K562 (cell line): ENCODE measurements around the gene CDH12. TPM values are rescaled to one million over a fixed set of nuclear protein-coding genes. Genes with fewer than 3 reads are reported as not detected.

Experiments
- ATAC-seq: fragments of 200-7000 bp; cut with Tn5 transposase; 3 replicates; pipeline ENCODE4 v1.9.1; 2020; ENCODE audit warnings: moderate library complexity
- BruUV-seq: library from RNA; stranded (reverse); fragments of 400-500 nt; replicated peaks from 2 replicates; lab custom pipeline; 2021; lab: Mats Ljungman, UMichigan
- CTCF ChIA-PET: fragments of 300-600 bp; formaldehyde crosslinking; extraction: SDS; loops from one replicate; lab custom pipeline; 2021; ENCODE audit warnings: low intra/inter-chr PET ratio; lab: Yijun Ruan, JAX
- POLR2A ChIA-PET: fragments of 300-600, 350-650 bp; sonication (Branson Sonifier 250); formaldehyde crosslinking; extraction: SDS; loops from one replicate; lab custom pipeline; 2021; ENCODE audit warnings: antibody characterized with exemption, inconsistent platforms; lab: Yijun Ruan, JAX
- DNase-seq, 4 experiments: peaks; one replicate each; pipeline versions ENCODE4 v3.0.0 to v3.0.0-alpha.2; 2011 to 2018; ENCODE audit warnings: low spot score in 3 of 4, mixed read lengths in 3 of 4; ENCODE audit errors: extremely low read depth in 1 of 4
- FAIRE-seq: peaks from 2 replicates; lab custom pipeline; 2011; peaks lifted over from hg19 to GRCh38; lab: Jason Lieb, UNC
- H2AFZ ChIP-seq: 2 replicates; pipeline ENCODE4 v1.6.0; 2011; ENCODE audit warnings: low read depth, low read length, control low read depth, inconsistent platforms
- H3K27ac ChIP-seq: fragments of 200-600 bp; 3 replicates; pipeline ENCODE4 v1.8.0; 2011; ENCODE audit warnings: low read depth, mild to moderate bottlenecking, control low read depth, inconsistent platforms, low read length, moderate library complexity, mixed read lengths; ENCODE audit errors: extremely low read depth
- H3K27me3 ChIP-seq, 2 experiments: fragments of 300-600 bp in 1 of 2; 2 replicates in 1 of 2; 3 replicates in 1 of 2; pipeline versions ENCODE4 v1.6.0 to v1.8.0; 2011; ENCODE audit warnings: inconsistent platforms in 2 of 2, low read length in 2 of 2, mild to moderate bottlenecking in 1 of 2, mixed read lengths in 1 of 2, moderate library complexity in 1 of 2; ENCODE audit not compliant: control insufficient read depth in 2 of 2, insufficient read depth in 2 of 2
- H3K36me3 ChIP-seq: fragments of 300-600 bp; 3 replicates; pipeline ENCODE4 v1.8.0; 2011; ENCODE audit warnings: mild to moderate bottlenecking, low read length, inconsistent platforms; ENCODE audit not compliant: control insufficient read depth, insufficient read depth
- H3K4me1 ChIP-seq, 2 experiments: fragments of 200-600 bp in 1 of 2; replicated peaks in 1 of 2; 2 replicates in 1 of 2; 3 replicates in 1 of 2; pipeline versions ENCODE4 v1.5.1 to v1.8.0; 2011; ENCODE audit warnings: inconsistent platforms in 2 of 2, low read length in 2 of 2, mild to moderate bottlenecking in 1 of 2, mixed read lengths in 1 of 2, moderate library complexity in 1 of 2; ENCODE audit not compliant: control insufficient read depth in 2 of 2, insufficient read depth in 2 of 2
- H3K4me2 ChIP-seq: 2 replicates; pipeline ENCODE4 v1.6.1; 2011; ENCODE audit warnings: low read length, control low read depth, inconsistent platforms, mixed read lengths; ENCODE audit not compliant: insufficient read depth
- H3K4me3 ChIP-seq: fragments of 200-600 bp; sonication (generic), shearing (Covaris generic); 2 replicates; pipeline ENCODE4 v1.5.1; 2016; ENCODE audit warnings: control low read depth, inconsistent platforms
- H3K79me2 ChIP-seq: fragments of 200-600 bp; 3 replicates; pipeline ENCODE4 v1.8.0; 2011; ENCODE audit warnings: low read length, inconsistent platforms; ENCODE audit not compliant: control insufficient read depth, insufficient read depth
- H3K9ac ChIP-seq, 2 experiments: 2 replicates each; pipeline versions ENCODE4 v1.6.0 to v1.6.1; 2011; ENCODE audit warnings: low read depth in 2 of 2, low read length in 2 of 2, control low read depth in 1 of 2, inconsistent platforms in 1 of 2, mild to moderate bottlenecking in 1 of 2, mixed read lengths in 1 of 2; ENCODE audit not compliant: insufficient read depth in 1 of 2
- H3K9me1 ChIP-seq: one replicate; pipeline ENCODE4 v1.6.0; 2011; ENCODE audit warnings: inconsistent platforms, mild to moderate bottlenecking, low read length, moderate library complexity; ENCODE audit not compliant: control insufficient read depth, insufficient read depth
- H3K9me3 ChIP-seq: replicated peaks from 2 replicates; pipeline ENCODE4 v1.5.1; 2011; ENCODE audit warnings: low read depth, low read length, inconsistent platforms; ENCODE audit not compliant: control insufficient read depth, insufficient read depth
- H4K20me1 ChIP-seq: replicated peaks from 2 replicates; pipeline ENCODE4 v1.6.1; 2011; ENCODE audit warnings: low read length, inconsistent platforms, mixed read lengths; ENCODE audit not compliant: control insufficient read depth, insufficient read depth
- RBM17 ChIP-seq: fragments of 200-400 bp; formaldehyde crosslinking; IDR thresholded peaks from 2 replicates; pipeline ENCODE4 v1.6.1; 2017; ENCODE audit warnings: low read depth, mild to moderate bottlenecking, low read length, borderline replicate concordance
- RHOXF2B ChIP-seq: fragments of 250-450 bp; sonication (Bioruptor Pico); conservative IDR thresholded peaks from 2 replicates; pipeline ENCODE4 v1.5.1; 2021
- ZBTB5 ChIP-seq: fragments of 450-650 bp; IDR thresholded peaks from 2 replicates; pipeline ENCODE4 v1.6.1; 2017; ENCODE audit warnings: antibody characterized with exemption
- ZNF589 ChIP-seq: fragments of 200-800 bp; sonication (Bioruptor generic); IDR thresholded peaks from 2 replicates; pipeline ENCODE4 v1.6.1; 2016; ENCODE audit warnings: low read depth, missing genetic modification characterization, missing compliant biosample characterization
- WGBS: fragments of 100-300 bp; shearing (Covaris generic); methylation state at CpG from one replicate; pipeline ENCODE4 v1.1.6; 2016; ENCODE audit warnings: low coverage, mixed read lengths; ENCODE audit not compliant: insufficient coverage; ENCODE audit errors: missing lambda C conversion rate; 5-methylcytosine and 5-hydroxymethylcytosine counted together
- in situ Hi-C: fragments of 300-500 bp; cut with MboI; formaldehyde crosslinking; loops from 4 replicates; pipeline ENCODE4 v1.15.0; 2018; ENCODE audit warnings: inconsistent platforms, mixed read lengths
- intact Hi-C: fragments of 100-400 bp; cut with micrococcal nuclease; formaldehyde crosslinking; loops from 2 replicates; pipeline ENCODE4 v1.14.2; 2022
- polyA plus RNA-seq, 8 experiments: library from polyadenylated mRNA; depleted of rRNA in 4 of 8; stranded (reverse) in 5 of 8; unstranded in 3 of 8; fragments of >200 nt; fragmentation: Nextera tagmentation in 2 of 8; fragmentation: Illumina TruSeq in 1 of 8; extraction: Ambion mirVana in 2 of 8; extraction: Trizol in 1 of 8; gene quantifications; 2 replicates each; pipeline versions ENCODE4 v1.2.1 to v1.2.3, GENCODE V29; 2011 to 2014; ENCODE audit warnings: inconsistent platforms in 1 of 8, missing spikeins in 1 of 8
- total RNA-seq, 7 experiments: library from RNA; depleted of rRNA in 6 of 7; stranded (reverse); fragments of >200 nt in 6 of 7; fragmentation: Illumina TruSeq in 2 of 7; extraction: Trizol in 2 of 7; gene quantifications; 2 replicates each; pipeline versions ENCODE4 v1.2.1 to v1.2.3, GENCODE V29; 2011 to 2021; ENCODE audit warnings: low replicate concordance in 1 of 7

Gene CDH12
- total and polyA plus RNA-seq, 9 of the 15 experiments (the other 6 are each of a cell fraction or from before 2014, with no cell fraction given): 0.03 to 1.7 (median 0.37) TPM

GRCh38 chr5:21820527-21820926, 1032.6 kb downstream of the CDH12 start (continued):
- no peak for TF ChIP-seq ZBTB5
- no peak for TF ChIP-seq ZNF589 (CRISPR knock-in tag)
- TF ChIP-seq RHOXF2B (CRISPR knock-in tag): no peak

GRCh38 chr5:21818370-21818720, 1034.8 kb downstream of the CDH12 start:
- no peak overlapping the region for H2AFZ ChIP-seq
- BruUV-seq: no TSS peak
- no peaks in the 10 kb centered on the region; the same call in 1 of the 2 replicates for H3K9me3 ChIP-seq
- no peak overlapping the region for H3K9ac ChIP-seq
- POLR2A ChIA-PET: no interaction called here
- no peaks in the 10 kb centered on the region for H3K79me2 ChIP-seq
- no peaks in the 10 kb centered on the region for H3K36me3 ChIP-seq
- no peak overlapping the region for H3K4me3 ChIP-seq
- intact Hi-C loops: no loop called here
- WGBS: 6% methylated on average over 1 of the region's 1 CpG
- no peak for FAIRE-seq
- H3K4me1 ChIP-seq: no peaks in the 10 kb centered on the region
- in situ Hi-C loops: no loop called here
- H3K9me1 ChIP-seq: no peaks in the 10 kb centered on the region
- ATAC-seq: no peak
- no peak for DNase-seq
- no peak overlapping the region for H3K27ac ChIP-seq
- H3K4me2 ChIP-seq: no peak overlapping the region
- no peak for TF ChIP-seq RBM17
- no peaks in the 10 kb centered on the region for H3K27me3 ChIP-seq
- CTCF ChIA-PET: no interaction called here
- no peaks in the 10 kb centered on the region for H4K20me1 ChIP-seq
